Gastroesophageal sphincter (tissue), 3 donors: ENCODE results near the gene NUDT2.

Experiments used
- EP300 ChIP-seq: sonication (generic); formaldehyde crosslinking; IDR thresholded peaks from one replicate; pipeline ENCODE4 v1.6.1; 2017; ENCODE audit warnings: antibody characterized with exemption, mild to moderate bottlenecking
- POLR2AphosphoS5 ChIP-seq: sonication (generic); formaldehyde crosslinking; IDR thresholded peaks from one replicate; pipeline ENCODE4 v1.6.1; 2017; ENCODE audit warnings: antibody characterized with exemption
- TF ChIP-seq, protein P1 (sequence below), 4 experiments: fragments of 200-600 bp in 2 of 4; fragments of 450-650 bp in 2 of 4; sonication (generic) in 1 of 4; IDR thresholded peaks; one replicate each; pipeline ENCODE4 v1.5.1; 2017 to 2019; ENCODE audit warnings: antibody characterized with exemption in 4 of 4, mild to moderate bottlenecking in 2 of 4, moderate library complexity in 2 of 4

DNA sequence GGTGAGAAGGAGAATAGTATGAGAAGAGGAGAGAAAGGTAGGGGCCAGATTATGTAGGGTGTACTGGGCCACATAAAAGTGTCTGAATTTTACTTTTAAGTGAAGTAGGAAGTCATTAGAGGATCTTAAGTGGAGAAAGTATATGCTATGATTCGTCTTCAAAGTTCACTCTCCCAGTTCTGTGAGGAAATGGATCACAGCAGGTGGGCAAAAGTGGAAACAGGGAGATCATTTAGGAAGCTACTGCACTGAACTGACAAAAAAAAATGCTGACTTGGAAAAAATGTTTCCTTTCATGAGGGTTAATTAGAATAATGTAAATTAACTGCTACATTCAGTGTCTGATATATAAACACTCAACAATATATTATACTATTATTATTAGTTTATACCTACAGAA is 2.7 kb upstream of the NUDT2 start:
- TF ChIP-seq, protein P1, sequence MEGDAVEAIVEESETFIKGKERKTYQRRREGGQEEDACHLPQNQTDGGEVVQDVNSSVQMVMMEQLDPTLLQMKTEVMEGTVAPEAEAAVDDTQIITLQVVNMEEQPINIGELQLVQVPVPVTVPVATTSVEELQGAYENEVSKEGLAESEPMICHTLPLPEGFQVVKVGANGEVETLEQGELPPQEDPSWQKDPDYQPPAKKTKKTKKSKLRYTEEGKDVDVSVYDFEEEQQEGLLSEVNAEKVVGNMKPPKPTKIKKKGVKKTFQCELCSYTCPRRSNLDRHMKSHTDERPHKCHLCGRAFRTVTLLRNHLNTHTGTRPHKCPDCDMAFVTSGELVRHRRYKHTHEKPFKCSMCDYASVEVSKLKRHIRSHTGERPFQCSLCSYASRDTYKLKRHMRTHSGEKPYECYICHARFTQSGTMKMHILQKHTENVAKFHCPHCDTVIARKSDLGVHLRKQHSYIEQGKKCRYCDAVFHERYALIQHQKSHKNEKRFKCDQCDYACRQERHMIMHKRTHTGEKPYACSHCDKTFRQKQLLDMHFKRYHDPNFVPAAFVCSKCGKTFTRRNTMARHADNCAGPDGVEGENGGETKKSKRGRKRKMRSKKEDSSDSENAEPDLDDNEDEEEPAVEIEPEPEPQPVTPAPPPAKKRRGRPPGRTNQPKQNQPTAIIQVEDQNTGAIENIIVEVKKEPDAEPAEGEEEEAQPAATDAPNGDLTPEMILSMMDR (IDR thresholded peaks at IDR 0.05), result no peak
- no peak for TF ChIP-seq EP300
- no peak for TF ChIP-seq POLR2AphosphoS5
